Sigmoid colon (tissue), 7 donors: ENCODE results near the gene FGF8. TPM values are rescaled to one million over a fixed set of nuclear protein-coding genes. Genes with fewer than 3 reads are reported as not detected.
A peak's percentile ranks its signal among the peaks of the same experiment; 100 is the strongest.

Experiments
- DNase-seq: peaks from one replicate; pipeline ENCODE4 v3.0.0-alpha.2; 2019
- H3K27ac ChIP-seq, 4 donors: fragments of 200-600 bp; sonication (generic); one replicate each; pipeline ENCODE4 v1.5.1; 2016 to 2019; ENCODE audit warnings: mild to moderate bottlenecking in 1 of 4
- H3K27me3 ChIP-seq, 3 donors: fragments of 200-600 bp; sonication (generic); one replicate each; pipeline ENCODE4 v1.5.1; 2019; ENCODE audit warnings: mild to moderate bottlenecking in 1 of 3
- H3K36me3 ChIP-seq, 4 donors: fragments of 200-600 bp; sonication (generic); one replicate each; pipeline ENCODE4 v1.5.1; 2016 to 2019
- H3K4me1 ChIP-seq, 4 donors: fragments of 200-600 bp; sonication (generic); one replicate each; pipeline ENCODE4 v1.5.1; 2017 to 2019
- H3K4me3 ChIP-seq, 4 donors: fragments of 200-600 bp; sonication (generic); one replicate each; pipeline ENCODE4 v1.5.1; 2017 to 2019; ENCODE audit warnings: mild to moderate bottlenecking in 2 of 4, moderate library complexity in 1 of 4
- H3K9me3 ChIP-seq, 4 donors: fragments of 200-600 bp in 3 of 4; sonication (generic) in 3 of 4; one replicate each; pipeline versions ENCODE4 v1.5.1 to v1.6.1; 2013 to 2019
- EP300 ChIP-seq, 4 donors: sonication (generic); formaldehyde crosslinking; IDR thresholded peaks; one replicate each; pipeline ENCODE4 v1.6.1; 2017; ENCODE audit warnings: antibody characterized with exemption in 4 of 4
- POLR2A ChIP-seq, 2 donors: fragments of 450-650 bp; IDR thresholded peaks; one replicate each; pipeline ENCODE4 v1.6.1; 2016; ENCODE audit warnings: antibody characterized with exemption in 2 of 2, mild to moderate bottlenecking in 2 of 2, moderate library complexity in 2 of 2
- POLR2AphosphoS5 ChIP-seq, 4 donors: sonication (generic); formaldehyde crosslinking; IDR thresholded peaks; one replicate each; pipeline ENCODE4 v1.6.1; 2017; ENCODE audit warnings: antibody characterized with exemption in 4 of 4
- WGBS, 2 donors: extraction: QIAGEN DNeasy Blood & Tissue Kit; methylation state at CpG; one replicate each; pipeline ENCODE4 v1.1.7; 2013; 5-methylcytosine and 5-hydroxymethylcytosine counted together
- intact Hi-C: fragments of 100-400 bp; cut with DNase I; formaldehyde crosslinking; loops from one replicate; pipeline ENCODE4 v1.15.1; 2023
- polyA plus RNA-seq, 3 donors: library from polyadenylated mRNA; stranded (reverse); fragments of 200-250 nt; gene quantifications; one replicate each; pipeline ENCODE4 v1.2.3, GENCODE V29; 2013
- total RNA-seq, 4 donors: library from RNA; depleted of rRNA; stranded (reverse); fragments of >200 nt; gene quantifications; one replicate each; pipeline ENCODE4 v1.1.0, GENCODE V29; 2016
- TF ChIP-seq, protein P1 (sequence below), 4 experiments: fragments of 450-650 bp in 3 of 4; fragments of 200-600 bp in 1 of 4; IDR thresholded peaks; one replicate each; pipeline ENCODE4 v1.5.1; 2016 to 2019; ENCODE audit warnings: antibody characterized with exemption in 4 of 4, mild to moderate bottlenecking in 3 of 4, moderate library complexity in 2 of 4
- donor health status: healthy with polysubstance abuse.
- donor health status: Bipolar disorder and iron deficiency.
- donor health status: healthy.

FGF8 gene
- total and polyA plus RNA-seq, 7 donors, result 0.10 TPM; not detected in 6

DNA sequence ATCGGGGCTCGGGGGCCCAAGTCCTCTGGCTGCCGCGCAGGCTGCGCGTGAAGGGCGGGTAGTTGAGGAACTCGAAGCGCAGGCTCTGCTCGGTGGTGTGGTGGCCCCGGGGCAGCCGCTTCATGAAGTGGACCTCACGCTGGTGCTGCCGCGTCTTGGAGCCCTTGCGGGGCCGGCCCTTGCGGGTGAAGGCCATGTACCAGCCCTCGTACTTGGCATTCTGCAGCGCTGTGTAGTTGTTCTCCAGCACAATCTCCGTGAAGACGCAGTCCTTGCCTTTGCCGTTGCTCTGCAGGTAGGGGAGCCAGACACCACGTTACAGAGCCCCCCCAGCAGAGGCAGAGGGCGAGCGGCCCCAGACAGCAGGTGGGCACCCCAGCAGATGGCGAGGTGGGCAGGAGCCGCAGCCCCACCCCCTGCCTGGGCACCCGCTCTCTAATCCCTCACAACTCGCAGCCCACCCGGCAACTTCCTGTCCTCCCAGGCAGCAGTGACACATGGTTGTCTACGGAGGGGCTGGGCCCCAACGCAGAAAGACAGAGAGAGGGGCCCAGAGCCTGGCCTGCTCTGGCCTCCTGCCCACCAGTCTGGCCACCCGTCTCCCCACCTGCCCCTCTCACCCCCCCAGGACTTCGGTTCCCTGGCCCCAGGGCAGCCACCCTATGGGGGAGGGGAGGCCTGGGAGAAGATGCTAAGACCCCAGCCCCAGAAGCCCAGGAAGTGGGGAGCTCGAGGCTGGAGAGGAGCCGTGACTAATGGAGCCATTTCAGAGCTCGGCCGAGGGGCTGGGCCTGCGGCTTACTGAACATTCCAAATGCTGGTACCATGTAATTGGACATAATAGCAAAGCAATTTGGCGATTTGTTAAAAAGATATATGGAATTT lies 5.3 kb downstream of the FGF8 start:
- intact Hi-C loops, result no loop called here
- TF ChIP-seq, protein P1, sequence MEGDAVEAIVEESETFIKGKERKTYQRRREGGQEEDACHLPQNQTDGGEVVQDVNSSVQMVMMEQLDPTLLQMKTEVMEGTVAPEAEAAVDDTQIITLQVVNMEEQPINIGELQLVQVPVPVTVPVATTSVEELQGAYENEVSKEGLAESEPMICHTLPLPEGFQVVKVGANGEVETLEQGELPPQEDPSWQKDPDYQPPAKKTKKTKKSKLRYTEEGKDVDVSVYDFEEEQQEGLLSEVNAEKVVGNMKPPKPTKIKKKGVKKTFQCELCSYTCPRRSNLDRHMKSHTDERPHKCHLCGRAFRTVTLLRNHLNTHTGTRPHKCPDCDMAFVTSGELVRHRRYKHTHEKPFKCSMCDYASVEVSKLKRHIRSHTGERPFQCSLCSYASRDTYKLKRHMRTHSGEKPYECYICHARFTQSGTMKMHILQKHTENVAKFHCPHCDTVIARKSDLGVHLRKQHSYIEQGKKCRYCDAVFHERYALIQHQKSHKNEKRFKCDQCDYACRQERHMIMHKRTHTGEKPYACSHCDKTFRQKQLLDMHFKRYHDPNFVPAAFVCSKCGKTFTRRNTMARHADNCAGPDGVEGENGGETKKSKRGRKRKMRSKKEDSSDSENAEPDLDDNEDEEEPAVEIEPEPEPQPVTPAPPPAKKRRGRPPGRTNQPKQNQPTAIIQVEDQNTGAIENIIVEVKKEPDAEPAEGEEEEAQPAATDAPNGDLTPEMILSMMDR (IDR thresholded peaks at IDR 0.05), result no peak
- TF ChIP-seq POLR2A (IDR thresholded peaks at IDR 0.05) (no peak), EP300 (IDR thresholded peaks at IDR 0.05) (no peak), POLR2AphosphoS5 (IDR thresholded peaks at IDR 0.05) (no peak)
- Histone ChIP-seq H3K4me1 (peaks cover 0 to 18% (median 15%) of the 10 kb centered on the region in 4 donors), H3K27me3 (peaks cover 30 to 82% (median 62%) of the 10 kb centered on the region in 3 donors), H3K27ac (no peak overlapping the region), H3K36me3 (no peaks in the 10 kb centered on the region), H3K9me3 (no peaks in the 10 kb centered on the region), H3K4me3 (no peak overlapping the region)
- peak; percentile 46 for DNase-seq
- 81 to 84% methylated on average over 41 of the region's 41 CpGs for WGBS, 2 donors

DNA sequence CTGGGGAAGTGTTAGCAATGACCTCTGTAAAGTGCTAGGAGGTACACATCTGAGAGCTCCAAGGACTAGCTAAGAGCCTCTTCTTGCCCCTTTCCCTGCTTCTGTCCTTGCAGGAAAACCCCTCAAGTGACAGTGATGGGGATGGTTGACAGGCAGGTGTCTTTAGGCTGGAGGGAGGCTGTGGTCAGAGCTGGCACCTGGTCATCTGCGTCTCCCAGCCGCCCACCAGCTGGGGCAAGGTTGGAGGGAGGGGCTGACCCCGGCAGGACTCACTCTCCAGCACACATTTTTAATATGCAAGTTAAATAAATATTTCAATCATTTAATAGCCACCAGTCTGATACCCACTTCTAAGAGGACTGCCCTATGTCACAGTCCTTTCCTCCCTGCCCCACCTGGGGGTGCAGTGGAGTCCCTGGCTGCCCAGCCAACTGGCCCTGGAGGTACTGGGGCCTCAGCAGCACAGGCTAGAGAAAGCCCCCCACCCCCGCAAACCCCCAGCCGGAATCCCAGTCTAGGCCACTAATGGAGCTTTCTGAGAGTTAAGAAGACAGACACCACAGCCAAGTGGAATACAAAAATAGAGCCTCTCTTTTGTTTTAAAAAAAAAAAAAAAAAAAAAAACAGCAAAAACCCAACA lies 6.3 kb downstream of the FGF8 start:
- peaks cover 21 to 73% (median 53%) of the 10 kb centered on the region in 3 donors for H3K27me3 ChIP-seq
- TF ChIP-seq, protein P1 (IDR thresholded peaks at IDR 0.05), result no peak
- intact Hi-C loops, result no loop called here

DNA sequence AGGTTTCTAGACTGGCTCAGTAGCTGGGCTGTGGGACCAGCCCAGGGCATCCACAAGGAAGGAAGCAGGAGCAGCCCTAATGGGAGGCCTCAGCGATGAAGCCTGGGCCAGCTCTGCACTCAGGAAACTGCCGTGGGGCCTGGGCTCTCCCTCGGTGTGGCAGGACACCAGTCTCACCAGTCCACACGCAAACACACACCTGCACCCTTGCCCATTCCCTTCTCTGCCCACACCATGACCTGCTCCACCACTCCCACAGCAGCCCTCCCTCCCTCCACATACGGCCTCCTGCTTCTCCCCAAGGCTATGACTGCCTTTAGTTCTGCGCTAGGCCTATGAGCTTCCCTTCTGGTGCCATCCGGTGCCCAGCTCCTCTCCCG lies 7.1 kb downstream of the FGF8 start:
- Histone ChIP-seq H3K27ac (no peak overlapping the region), H3K27me3 (peaks cover 13 to 64% (median 45%) of the 10 kb centered on the region in 3 donors), H3K4me1 (peaks cover 0 to 5% (median under 1%) of the 10 kb centered on the region in 4 donors), H3K36me3 (no peaks in the 10 kb centered on the region), H3K9me3 (no peaks in the 10 kb centered on the region), H3K4me3 (no peak overlapping the region)
- peak; percentile 46 for DNase-seq
- TF ChIP-seq, protein P1 (IDR thresholded peaks at IDR 0.05), result no peak
- no peak for TF ChIP-seq POLR2A (IDR thresholded peaks at IDR 0.05)
- no peak for TF ChIP-seq POLR2AphosphoS5 (IDR thresholded peaks at IDR 0.05)
- TF ChIP-seq EP300 (IDR thresholded peaks at IDR 0.05), result no peak
- intact Hi-C loops, result no loop called here
- WGBS, 2 donors, result 76 to 81% methylated on average over 8 of the region's 8 CpGs

More for the DNA sequence above, 6.3 kb downstream of the FGF8 start:
- Histone ChIP-seq H3K27ac (no peak overlapping the region), H3K4me1 (peaks cover 0 to 9% (median 5%) of the 10 kb centered on the region in 4 donors), H3K36me3 (no peaks in the 10 kb centered on the region), H3K9me3 (no peaks in the 10 kb centered on the region), H3K4me3 (no peak overlapping the region)
- peak; percentile 39 for DNase-seq
- 83 to 87% methylated on average over 5 of the region's 5 CpGs for WGBS, 2 donors

DNA sequence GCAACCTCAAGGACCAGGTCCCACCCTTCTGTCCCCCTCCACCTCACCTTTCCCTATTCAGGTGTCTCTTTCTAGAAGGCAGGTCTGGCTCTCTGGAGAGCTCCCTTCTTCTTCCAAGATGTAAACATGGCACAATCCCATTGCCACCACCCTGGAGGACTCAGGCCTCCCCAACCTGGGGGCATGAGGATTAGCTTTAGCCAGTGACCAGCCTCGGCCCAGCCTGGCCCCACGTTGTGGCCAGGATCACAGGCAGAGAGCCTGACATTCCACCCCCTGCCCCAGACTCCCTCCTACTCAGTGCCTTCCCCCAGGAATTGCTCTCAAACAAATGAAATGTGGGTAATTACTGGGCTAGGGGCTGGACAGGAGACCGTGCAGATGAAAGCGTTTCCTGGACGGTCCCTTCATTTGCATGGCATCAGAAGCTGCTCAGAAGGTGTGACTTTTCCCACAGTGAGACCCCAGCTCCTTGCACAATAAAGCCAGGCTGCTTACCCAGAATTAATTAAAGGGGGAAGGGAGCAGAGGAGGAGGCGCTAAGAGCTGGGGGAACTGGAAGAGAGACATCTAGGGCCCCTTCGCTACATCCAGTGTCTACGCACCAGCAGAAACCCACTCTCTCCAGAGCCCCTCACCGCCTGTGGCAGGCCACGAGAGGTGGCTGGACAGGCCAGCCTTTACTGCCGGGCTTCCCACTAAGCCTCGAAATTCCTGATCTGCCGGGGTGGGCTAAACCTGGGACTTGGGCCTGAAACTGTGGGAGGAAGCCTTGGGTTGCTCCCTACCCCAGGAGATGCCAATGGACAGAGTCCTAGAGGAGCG lies 7.7 kb downstream of the FGF8 start:
- Histone ChIP-seq H3K4me3 (no peak overlapping the region), H3K36me3 (no peaks in the 10 kb centered on the region), H3K4me1 (peaks cover 0 to under 1% (median 0%) of the 10 kb centered on the region in 4 donors), H3K27me3 (peaks cover 13 to 58% (median 41%) of the 10 kb centered on the region in 3 donors), H3K27ac (no peak overlapping the region), H3K9me3 (no peaks in the 10 kb centered on the region)
- intact Hi-C loops, result no loop called here
- 52 to 64% methylated on average over 14 of the region's 14 CpGs for WGBS, 2 donors
- DNase-seq, result peak; percentile 43
- TF ChIP-seq, protein P1 (IDR thresholded peaks at IDR 0.05), result no peak
- TF ChIP-seq POLR2A (IDR thresholded peaks at IDR 0.05) (no peak), POLR2AphosphoS5 (IDR thresholded peaks at IDR 0.05) (no peak), EP300 (IDR thresholded peaks at IDR 0.05) (no peak)
